Uterus (tissue), 4 donors: Measurements from ENCODE around the gene AK1. TPM values are rescaled to one million over a fixed set of nuclear protein-coding genes. Genes with fewer than 3 reads are reported as not detected.

Experiments used
- DNase-seq, 2 donors: peaks; one replicate each; pipeline ENCODE4 v3.0.0-alpha.2; 2019 to 2020
- H3K27ac ChIP-seq, 2 donors: fragments of 200-600 bp; sonication (generic); 1 replicate in 1 of 2; 2 replicates in 1 of 2; pipeline ENCODE4 v1.5.1; 2016 to 2018
- H3K27me3 ChIP-seq, 2 donors: fragments of 200-600 bp; sonication (generic); one replicate each; pipeline ENCODE4 v1.5.1; 2018 to 2019; ENCODE audit warnings: control low read depth in 1 of 2
- H3K36me3 ChIP-seq, 2 donors: fragments of 200-600 bp; sonication (generic); one replicate each; pipeline ENCODE4 v1.5.1; 2019; ENCODE audit warnings: control low read depth in 1 of 2
- H3K4me1 ChIP-seq, 2 donors: fragments of 200-600 bp; sonication (generic); one replicate each; pipeline ENCODE4 v1.5.1; 2018 to 2019; ENCODE audit warnings: control low read depth in 1 of 2
- H3K4me3 ChIP-seq, 2 donors: fragments of 200-600 bp; sonication (generic); 1 replicate in 1 of 2; 2 replicates in 1 of 2; pipeline ENCODE4 v1.5.1; 2018 to 2019; ENCODE audit warnings: mild to moderate bottlenecking in 1 of 2
- H3K9me3 ChIP-seq, 2 donors: fragments of 200-600 bp; sonication (generic); one replicate each; pipeline ENCODE4 v1.5.1; 2019; ENCODE audit warnings: control low read depth in 1 of 2
- POLR2A ChIP-seq, 2 donors: fragments of 450-650 bp; IDR thresholded peaks; one replicate each; pipeline ENCODE4 v1.6.1; 2016; ENCODE audit warnings: antibody characterized with exemption in 2 of 2, mild to moderate bottlenecking in 1 of 2, moderate library complexity in 1 of 2
- intact Hi-C: fragments of 100-400 bp; cut with DNase I; formaldehyde crosslinking; loops from one replicate; pipeline ENCODE4 v1.15.1; 2023; ENCODE audit warnings: low total_unique reads
- total RNA-seq, 4 donors: library from RNA; depleted of rRNA in 3 of 4; stranded (reverse); fragments of >200 nt in 3 of 4; gene quantifications; one replicate each; pipeline versions ENCODE4 v1.1.0 to v1.2.4, GENCODE V29; 2014 to 2023
- TF ChIP-seq, protein P1 (sequence below), 4 experiments: fragments of 200-600 bp in 2 of 4; fragments of 450-650 bp in 2 of 4; sonication (generic) in 2 of 4; IDR thresholded peaks; one replicate each; pipeline ENCODE4 v1.5.1; 2016 to 2019; ENCODE audit warnings: antibody characterized with exemption in 4 of 4, mild to moderate bottlenecking in 2 of 4, moderate library complexity in 1 of 4
- donor health status: DM: yes; HTN: yes; CAD: no.

Gene AK1
- total RNA-seq, 4 donors from 2014 or later, result 6.1 to 54.3 (median 15.7) TPM

DNA sequence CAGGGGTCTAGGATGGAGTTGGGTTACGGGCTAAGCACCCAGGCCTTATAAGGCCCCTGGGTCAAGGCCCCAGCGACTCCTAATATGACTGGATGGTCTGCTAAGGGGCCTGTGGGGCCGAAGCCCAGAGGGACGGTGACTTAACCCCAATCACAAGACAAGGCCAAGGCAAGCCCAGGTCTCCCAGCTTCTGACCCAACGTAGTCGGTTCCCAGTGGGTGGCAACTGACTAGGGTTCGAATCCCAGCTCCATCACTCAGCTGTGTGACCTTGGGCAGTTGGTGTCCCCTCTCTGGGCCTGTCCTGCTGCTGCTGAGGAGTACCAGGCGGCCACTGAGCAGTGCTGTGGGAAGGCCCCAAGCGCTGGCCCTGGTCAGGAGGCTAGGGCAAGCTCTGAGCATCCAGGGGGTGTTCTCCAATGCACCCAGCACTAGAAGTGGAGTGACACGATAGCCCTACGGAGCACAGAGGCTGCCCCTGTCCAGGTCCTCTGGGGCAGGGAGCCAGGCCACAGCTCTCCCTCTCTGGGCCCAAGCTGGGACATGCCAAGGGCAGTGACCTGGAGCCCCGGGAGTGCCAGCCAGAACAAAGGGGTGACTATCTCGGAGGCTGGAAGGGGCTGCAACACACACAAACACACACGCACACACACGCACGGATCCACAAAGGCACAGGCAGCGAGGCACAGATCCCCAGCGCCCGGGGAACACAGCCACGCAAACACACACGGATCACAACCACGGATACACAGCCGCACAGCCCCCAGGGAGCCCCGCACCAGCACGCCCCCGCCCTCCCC lies 512 bp downstream of the AK1 start:
- Histone ChIP-seq H3K36me3 (no peaks in the 10 kb centered on the region), H3K9me3 (no peaks in the 10 kb centered on the region), H3K27me3 (no peaks in the 10 kb centered on the region), H3K27ac (peak overlapping the region; percentile 65 to 67), H3K4me3 (peak overlapping the region; percentile 44 to 62), H3K4me1 (peaks cover 0 to 34% of the 10 kb centered on the region in 2 donors)
- no peak for TF ChIP-seq POLR2A (IDR thresholded peaks at IDR 0.05)
- TF ChIP-seq, protein P1, sequence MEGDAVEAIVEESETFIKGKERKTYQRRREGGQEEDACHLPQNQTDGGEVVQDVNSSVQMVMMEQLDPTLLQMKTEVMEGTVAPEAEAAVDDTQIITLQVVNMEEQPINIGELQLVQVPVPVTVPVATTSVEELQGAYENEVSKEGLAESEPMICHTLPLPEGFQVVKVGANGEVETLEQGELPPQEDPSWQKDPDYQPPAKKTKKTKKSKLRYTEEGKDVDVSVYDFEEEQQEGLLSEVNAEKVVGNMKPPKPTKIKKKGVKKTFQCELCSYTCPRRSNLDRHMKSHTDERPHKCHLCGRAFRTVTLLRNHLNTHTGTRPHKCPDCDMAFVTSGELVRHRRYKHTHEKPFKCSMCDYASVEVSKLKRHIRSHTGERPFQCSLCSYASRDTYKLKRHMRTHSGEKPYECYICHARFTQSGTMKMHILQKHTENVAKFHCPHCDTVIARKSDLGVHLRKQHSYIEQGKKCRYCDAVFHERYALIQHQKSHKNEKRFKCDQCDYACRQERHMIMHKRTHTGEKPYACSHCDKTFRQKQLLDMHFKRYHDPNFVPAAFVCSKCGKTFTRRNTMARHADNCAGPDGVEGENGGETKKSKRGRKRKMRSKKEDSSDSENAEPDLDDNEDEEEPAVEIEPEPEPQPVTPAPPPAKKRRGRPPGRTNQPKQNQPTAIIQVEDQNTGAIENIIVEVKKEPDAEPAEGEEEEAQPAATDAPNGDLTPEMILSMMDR (IDR thresholded peaks at IDR 0.05), result no peak
- DNase-seq, result no peak
- intact Hi-C loops, result no loop called here

DNA sequence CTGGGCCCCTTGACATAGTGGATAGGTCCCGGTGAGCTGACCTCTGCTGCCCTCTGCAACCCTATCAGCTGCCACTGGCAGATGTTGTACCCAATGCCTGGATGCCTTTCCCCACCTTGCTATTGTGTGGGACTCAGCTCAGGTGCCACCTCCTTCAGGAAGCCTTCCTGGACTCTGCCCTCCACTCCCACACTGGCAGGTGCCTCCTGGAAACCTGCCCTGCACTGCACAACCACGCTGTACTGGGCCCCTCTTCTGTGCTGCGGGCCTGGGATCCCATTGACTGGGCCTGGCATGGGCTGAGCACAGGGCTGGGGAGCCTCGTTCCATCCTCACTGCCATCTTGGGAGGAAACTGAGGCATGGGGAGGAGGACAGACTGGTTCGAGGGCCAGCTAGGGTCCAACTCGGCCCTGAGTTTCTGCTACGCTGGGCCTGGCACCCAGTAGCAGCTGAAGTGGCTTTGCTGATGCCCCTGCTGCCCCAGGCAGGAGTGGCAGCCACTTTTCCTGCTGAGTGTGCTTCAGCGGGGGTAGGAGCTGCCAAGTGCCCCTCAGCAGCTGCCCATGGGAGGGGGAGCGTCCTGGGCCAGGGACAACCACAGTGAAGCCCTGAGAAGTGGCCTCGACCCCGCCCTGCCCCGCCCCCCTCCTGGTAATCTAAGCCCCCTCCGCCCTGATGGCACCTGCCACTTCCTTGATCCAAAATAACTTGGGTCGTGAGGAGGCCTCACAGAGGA lies 1.3 kb downstream of the AK1 start:
- TF ChIP-seq POLR2A (IDR thresholded peaks at IDR 0.05), result no peak
- TF ChIP-seq, protein P1 (IDR thresholded peaks at IDR 0.05), result no peak
- H3K4me3 ChIP-seq, result no peak overlapping the region
- H3K36me3 ChIP-seq, result no peaks in the 10 kb centered on the region
- H3K4me1 ChIP-seq, result peaks cover 0 to 34% of the 10 kb centered on the region in 2 donors
- peak overlapping the region; percentile 65 to 67 for H3K27ac ChIP-seq
- H3K9me3 ChIP-seq, result no peaks in the 10 kb centered on the region
- intact Hi-C loops, result no loop called here
- H3K27me3 ChIP-seq, result no peaks in the 10 kb centered on the region
- DNase-seq, result no peak

DNA sequence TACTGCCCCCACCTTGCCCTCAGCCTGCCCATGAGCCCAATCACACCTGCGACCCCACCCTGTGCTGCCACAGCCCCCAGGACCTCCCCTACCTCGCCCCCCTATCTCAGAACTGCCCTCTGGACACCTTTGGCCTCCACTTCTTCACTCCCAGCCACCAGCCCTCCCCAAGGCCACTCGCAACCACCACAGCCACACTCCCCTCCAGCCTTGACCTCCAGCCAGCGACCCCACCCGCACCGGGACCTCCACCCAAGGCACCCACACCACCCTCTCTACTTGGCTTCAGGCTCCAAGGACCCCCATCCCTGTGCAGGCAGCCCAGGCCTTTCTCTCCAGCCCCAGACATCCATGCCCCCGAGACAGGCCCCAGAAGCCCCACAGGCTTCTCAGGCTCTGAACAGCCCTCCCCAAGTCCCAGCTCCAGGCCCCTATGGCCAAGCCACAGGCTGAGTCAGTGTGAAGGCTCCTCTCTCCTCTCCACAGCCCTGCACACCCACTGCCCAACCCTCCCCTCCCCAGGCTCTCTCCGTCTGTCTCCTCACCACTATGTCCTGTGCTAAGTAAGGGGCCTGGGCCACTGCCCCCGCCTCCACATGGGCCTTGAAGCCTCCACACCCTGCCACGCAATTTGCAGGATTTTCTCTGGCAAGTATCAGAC lies 2.0 kb downstream of the AK1 start:
- TF ChIP-seq, protein P1 (IDR thresholded peaks at IDR 0.05), result no peak
- no peak for TF ChIP-seq POLR2A (IDR thresholded peaks at IDR 0.05)
- H3K4me1 ChIP-seq, result peaks cover 0 to 34% of the 10 kb centered on the region in 2 donors
- intact Hi-C loops, result no loop called here
- no peak overlapping the region for H3K4me3 ChIP-seq
- H3K9me3 ChIP-seq, result no peaks in the 10 kb centered on the region
- H3K36me3 ChIP-seq, result no peaks in the 10 kb centered on the region
- H3K27me3 ChIP-seq, result no peaks in the 10 kb centered on the region
- peak overlapping the region in 1 of 2 donors; percentile 43 for H3K27ac ChIP-seq
- no peak for DNase-seq

DNA sequence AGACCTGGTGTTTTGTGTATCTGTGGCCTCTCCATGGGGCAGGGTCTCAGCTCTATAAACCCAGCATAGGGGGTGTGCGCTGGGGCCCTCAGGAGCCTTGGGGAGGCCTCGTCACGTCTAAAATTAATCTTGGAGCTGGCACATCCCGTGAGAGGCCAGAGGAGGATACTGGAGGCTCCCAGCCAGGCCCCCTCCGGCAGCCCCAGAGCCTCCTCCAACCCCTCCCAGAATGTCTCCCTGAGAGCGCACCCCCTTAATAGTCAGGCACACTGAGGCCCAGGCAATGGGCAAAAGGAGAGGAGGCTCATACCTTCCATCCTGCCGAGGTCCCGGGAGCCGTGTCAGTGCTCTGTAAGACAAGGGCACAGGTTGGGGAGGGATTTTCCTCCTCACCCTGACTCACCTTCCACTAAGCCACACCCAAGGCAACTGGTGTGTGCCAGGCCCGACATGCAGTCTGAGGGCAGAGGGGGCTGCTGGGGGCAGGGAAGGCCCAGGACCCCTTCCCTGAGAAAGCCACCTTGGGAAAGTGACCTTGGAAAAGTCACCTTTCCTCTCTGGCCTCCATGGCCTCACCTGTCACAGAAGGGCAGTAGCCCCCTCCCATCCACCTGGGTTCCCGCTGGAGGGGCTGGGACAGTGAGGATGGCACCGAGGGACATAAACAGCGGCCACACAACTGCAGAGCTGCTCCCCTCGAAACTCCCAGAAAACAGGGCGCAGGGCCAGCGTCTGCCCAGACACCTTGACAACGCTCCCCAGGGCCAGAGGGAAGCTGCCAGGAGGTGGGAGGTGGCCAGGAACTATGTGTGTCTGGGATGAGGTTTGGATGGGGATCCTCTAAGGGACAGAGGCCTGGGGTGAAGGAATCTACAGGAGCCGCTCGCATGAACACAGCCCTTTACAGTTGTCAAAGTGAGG lies 2.9 kb downstream of the AK1 start:
- DNase-seq, result peak in 1 of 2 donors; percentile 49
- H3K27ac ChIP-seq, result peak overlapping the region; percentile 27 to 43
- no peaks in the 10 kb centered on the region for H3K27me3 ChIP-seq
- no peak for TF ChIP-seq POLR2A (IDR thresholded peaks at IDR 0.05)
- TF ChIP-seq, protein P1 (IDR thresholded peaks at IDR 0.05), result no peak
- H3K4me3 ChIP-seq, result no peak overlapping the region
- H3K9me3 ChIP-seq, result no peaks in the 10 kb centered on the region
- intact Hi-C loops, result no loop called here
- H3K4me1 ChIP-seq, result peaks cover 0 to 34% of the 10 kb centered on the region in 2 donors
- H3K36me3 ChIP-seq, result no peaks in the 10 kb centered on the region
